K562 (cell line): ENCODE results near the gene TMEM217. TPM values are rescaled to one million over a fixed set of nuclear protein-coding genes. Genes with fewer than 3 reads are reported as not detected.

Experiments
- CEBPZ ChIP-seq: fragments of 150-350 bp; IDR thresholded peaks from 2 replicates; pipeline ENCODE4 v1.6.1; 2014; ENCODE audit warnings: low read depth, mild to moderate bottlenecking, low read length, borderline replicate concordance
- IRF9 ChIP-seq: fragments of 450-650 bp; IDR thresholded peaks from 2 replicates; pipeline ENCODE4 v1.6.1; 2016; ENCODE audit warnings: missing biosample characterization, missing genetic modification characterization
- KLF1 ChIP-seq: fragments of 450-650 bp; IDR thresholded peaks from 2 replicates; pipeline ENCODE4 v1.6.1; 2016; ENCODE audit warnings: missing genetic modification characterization, missing compliant biosample characterization
- PML ChIP-seq: IDR thresholded peaks from 2 replicates; pipeline ENCODE4 v1.6.1; 2012; ENCODE audit warnings: low read length, inconsistent platforms
- PRMT5 ChIP-seq: sonication (generic); formaldehyde crosslinking; IDR thresholded peaks from 2 replicates; pipeline ENCODE4 v1.5.0; 2020; ENCODE audit warnings: missing genetic modification reagents
- RFX5 ChIP-seq: IDR thresholded peaks from 2 replicates; pipeline ENCODE4 v1.6.1; 2011; ENCODE audit warnings: low read depth, mild to moderate bottlenecking, improper control_type of control experiment, low read length
- SIN3B ChIP-seq: fragments of 450-650 bp; IDR thresholded peaks from 2 replicates; pipeline ENCODE4 v1.6.1; 2017; ENCODE audit warnings: low read depth, mild to moderate bottlenecking, moderate library complexity
- SRSF1 ChIP-seq: fragments of 200-400 bp; formaldehyde crosslinking; IDR thresholded peaks from 2 replicates; pipeline ENCODE4 v1.6.1; 2017; ENCODE audit warnings: mild to moderate bottlenecking, low read depth, low read length, moderate library complexity
- SRSF3 ChIP-seq: fragments of 200-400 bp; formaldehyde crosslinking; IDR thresholded peaks from 2 replicates; pipeline ENCODE4 v1.6.1; 2016; ENCODE audit warnings: mild to moderate bottlenecking, low read length, moderate library complexity; ENCODE audit not compliant: insufficient read depth
- ZC3H4 ChIP-seq: sonication (generic); formaldehyde crosslinking; IDR thresholded peaks from 2 replicates; pipeline ENCODE4 v1.9.0; 2021; ENCODE audit warnings: missing genetic modification reagents, borderline replicate concordance
- ZFPM2 ChIP-seq: fragments of 250-450 bp; sonication (Bioruptor Pico); IDR thresholded peaks from 2 replicates; pipeline ENCODE4 v1.5.1; 2022; ENCODE audit warnings: mild to moderate bottlenecking
- ZNF551 ChIP-seq: fragments of 250-450 bp; sonication (Bioruptor Pico); IDR thresholded peaks from 2 replicates; pipeline ENCODE4 v1.5.0; 2021; ENCODE audit warnings: mild to moderate bottlenecking, moderate library complexity
- ZNF830 ChIP-seq: fragments of 250-450 bp; sonication (Bioruptor Pico); IDR thresholded peaks from 2 replicates; pipeline ENCODE4 v1.5.0; 2021; ENCODE audit warnings: mild to moderate bottlenecking
- polyA plus RNA-seq, 8 experiments: library from polyadenylated mRNA; depleted of rRNA in 4 of 8; stranded (reverse) in 5 of 8; unstranded in 3 of 8; fragments of >200 nt; fragmentation: Nextera tagmentation in 2 of 8; fragmentation: Illumina TruSeq in 1 of 8; extraction: Ambion mirVana in 2 of 8; extraction: Trizol in 1 of 8; gene quantifications; 2 replicates each; pipeline versions ENCODE4 v1.2.1 to v1.2.3, GENCODE V29; 2011 to 2014; ENCODE audit warnings: inconsistent platforms in 1 of 8, missing spikeins in 1 of 8
- total RNA-seq, 7 experiments: library from RNA; depleted of rRNA in 6 of 7; stranded (reverse); fragments of >200 nt in 6 of 7; fragmentation: Illumina TruSeq in 2 of 7; extraction: Trizol in 2 of 7; gene quantifications; 2 replicates each; pipeline versions ENCODE4 v1.2.1 to v1.2.3, GENCODE V29; 2011 to 2021; ENCODE audit warnings: low replicate concordance in 1 of 7
- TF ChIP-seq, protein P1 (sequence below), 2 experiments: IDR thresholded peaks in 1 of 2; conservative IDR thresholded peaks in 1 of 2; 2 replicates each; pipeline ENCODE4 v1.6.1; 2016; ENCODE audit warnings: low read depth in 2 of 2, mild to moderate bottlenecking in 1 of 2, missing compliant biosample characterization in 1 of 2, missing genetic modification characterization in 1 of 2, moderate library complexity in 1 of 2
- TF ChIP-seq, protein P2 (sequence below), 2 experiments: fragments of 200-800 bp in 1 of 2; sonication (Bioruptor generic) in 1 of 2; sonication (generic) in 1 of 2; formaldehyde crosslinking in 1 of 2; IDR thresholded peaks in 1 of 2; conservative IDR thresholded peaks in 1 of 2; 2 replicates each; pipeline versions ENCODE4 v1.5.0 to v1.6.1; 2016 to 2020; ENCODE audit warnings: missing compliant biosample characterization in 1 of 2, missing genetic modification characterization in 1 of 2, missing genetic modification reagents in 1 of 2
- TF ChIP-seq, protein P3 (sequence below): fragments of 450-650 bp; IDR thresholded peaks from 2 replicates; pipeline ENCODE4 v1.6.1; 2018; ENCODE audit warnings: mild to moderate bottlenecking, low read depth; ENCODE audit not compliant: partially characterized antibody

TMEM217 gene
- total and polyA plus RNA-seq, 9 of the 15 experiments (the other 6 are each of a cell fraction or from before 2014, with no cell fraction given), result 1.3 to 8.0 (median 1.9) TPM

DNA sequence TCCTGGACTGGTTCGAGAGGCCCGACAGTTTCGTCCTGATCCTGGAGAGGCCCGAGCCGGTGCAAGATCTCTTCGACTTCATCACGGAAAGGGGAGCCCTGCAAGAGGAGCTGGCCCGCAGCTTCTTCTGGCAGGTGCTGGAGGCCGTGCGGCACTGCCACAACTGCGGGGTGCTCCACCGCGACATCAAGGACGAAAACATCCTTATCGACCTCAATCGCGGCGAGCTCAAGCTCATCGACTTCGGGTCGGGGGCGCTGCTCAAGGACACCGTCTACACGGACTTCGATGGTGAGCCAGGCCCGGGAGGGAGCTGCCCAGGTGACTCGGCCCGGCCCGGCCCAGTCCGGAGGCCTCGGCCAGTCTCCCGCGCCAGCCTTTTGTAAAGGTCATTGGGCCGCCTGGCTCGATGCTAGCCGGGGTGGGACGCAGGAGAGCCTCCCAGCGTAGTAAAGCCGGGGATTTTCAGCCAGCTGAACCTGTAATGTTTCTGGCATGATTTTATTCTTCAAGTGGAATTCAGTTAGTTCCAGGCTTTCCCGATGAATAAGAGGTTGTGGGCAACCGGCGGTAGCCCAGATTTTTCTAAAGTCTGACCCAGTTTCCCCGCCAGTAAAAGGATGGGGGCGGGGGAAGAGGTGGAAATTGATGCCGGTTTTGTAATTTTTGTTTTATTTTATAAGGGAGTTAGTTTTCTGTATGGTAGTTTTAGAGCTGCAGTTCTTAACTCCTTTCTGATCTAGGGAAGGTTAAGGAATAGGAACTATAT is 86.6 kb downstream of the TMEM217 start (continued):
- TF ChIP-seq, protein P1, sequence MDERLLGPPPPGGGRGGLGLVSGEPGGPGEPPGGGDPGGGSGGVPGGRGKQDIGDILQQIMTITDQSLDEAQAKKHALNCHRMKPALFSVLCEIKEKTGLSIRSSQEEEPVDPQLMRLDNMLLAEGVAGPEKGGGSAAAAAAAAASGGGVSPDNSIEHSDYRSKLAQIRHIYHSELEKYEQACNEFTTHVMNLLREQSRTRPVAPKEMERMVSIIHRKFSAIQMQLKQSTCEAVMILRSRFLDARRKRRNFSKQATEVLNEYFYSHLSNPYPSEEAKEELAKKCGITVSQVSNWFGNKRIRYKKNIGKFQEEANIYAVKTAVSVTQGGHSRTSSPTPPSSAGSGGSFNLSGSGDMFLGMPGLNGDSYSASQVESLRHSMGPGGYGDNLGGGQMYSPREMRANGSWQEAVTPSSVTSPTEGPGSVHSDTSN (CRISPR knock-in tag; IDR thresholded peaks at IDR 0.05; ENCODE audit: low read depth), result no peak
- TF ChIP-seq, protein P1 (tag; conservative IDR thresholded peaks at IDR 0.05; ENCODE audit: low read depth), result no peak
- TF ChIP-seq CEBPZ (no peak), PRMT5 (CRISPR knock-in tag) (no peak), IRF9 (no peak), PML (no peak), ZNF551 (no peak), SIN3B (no peak), ZFPM2 (CRISPR knock-in tag) (no peak), KLF1 (tag) (no peak), ZC3H4 (CRISPR knock-in tag) (no peak), ZNF830 (CRISPR knock-in tag) (no peak), SRSF3 (no peak), RFX5 (no peak), SRSF1 (no peak)
- TF ChIP-seq, protein P2, sequence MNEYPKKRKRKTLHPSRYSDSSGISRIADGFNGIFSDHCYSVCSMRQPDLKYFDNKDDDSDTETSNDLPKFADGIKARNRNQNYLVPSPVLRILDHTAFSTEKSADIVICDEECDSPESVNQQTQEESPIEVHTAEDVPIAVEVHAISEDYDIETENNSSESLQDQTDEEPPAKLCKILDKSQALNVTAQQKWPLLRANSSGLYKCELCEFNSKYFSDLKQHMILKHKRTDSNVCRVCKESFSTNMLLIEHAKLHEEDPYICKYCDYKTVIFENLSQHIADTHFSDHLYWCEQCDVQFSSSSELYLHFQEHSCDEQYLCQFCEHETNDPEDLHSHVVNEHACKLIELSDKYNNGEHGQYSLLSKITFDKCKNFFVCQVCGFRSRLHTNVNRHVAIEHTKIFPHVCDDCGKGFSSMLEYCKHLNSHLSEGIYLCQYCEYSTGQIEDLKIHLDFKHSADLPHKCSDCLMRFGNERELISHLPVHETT (CRISPR knock-in tag; conservative IDR thresholded peaks at IDR 0.05 in 1 of 2, IDR thresholded peaks at IDR 0.05 in 1 of 2), result peak in 1 of 2 experiments; percentile 14; a peak in 2 of 4 replicates
- TF ChIP-seq, protein P3, sequence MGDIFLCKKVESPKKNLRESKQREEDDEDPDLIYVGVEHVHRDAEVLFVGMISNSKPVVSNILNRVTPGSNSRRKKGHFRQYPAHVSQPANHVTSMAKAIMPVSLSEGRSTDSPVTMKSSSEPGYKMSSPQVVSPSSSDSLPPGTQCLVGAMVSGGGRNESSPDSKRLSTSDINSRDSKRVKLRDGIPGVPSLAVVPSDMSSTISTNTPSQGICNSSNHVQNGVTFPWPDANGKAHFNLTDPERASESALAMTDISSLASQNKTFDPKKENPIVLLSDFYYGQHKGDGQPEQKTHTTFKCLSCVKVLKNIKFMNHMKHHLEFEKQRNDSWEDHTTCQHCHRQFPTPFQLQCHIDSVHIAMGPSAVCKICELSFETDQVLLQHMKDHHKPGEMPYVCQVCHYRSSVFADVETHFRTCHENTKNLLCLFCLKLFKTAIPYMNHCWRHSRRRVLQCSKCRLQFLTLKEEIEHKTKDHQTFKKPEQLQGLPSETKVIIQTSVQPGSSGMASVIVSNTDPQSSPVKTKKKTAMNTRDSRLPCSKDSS, result no peak
